Measurements from ENCODE around the gene COL7A1. TPM values are rescaled to one million over a fixed set of nuclear protein-coding genes. Genes with fewer than 3 reads are reported as not detected.

The COL7A1 gene
- total and polyA plus RNA-seq, 2 of the 13 experiments (the other 11 are each of a cell fraction or from before 2014, with no cell fraction given): 2.7 to 11.7 TPM

- no peak for TF ChIP-seq ARID3A (IDR thresholded peaks at IDR 0.05; ENCODE audit: low read depth, low read length)
- TF ChIP-seq ZSCAN20 (CRISPR knock-in tag; IDR thresholded peaks at IDR 0.05; ENCODE audit: borderline replicate concordance): no peak; the same call in 1 of the 2 replicates
- TF ChIP-seq, protein P1, sequence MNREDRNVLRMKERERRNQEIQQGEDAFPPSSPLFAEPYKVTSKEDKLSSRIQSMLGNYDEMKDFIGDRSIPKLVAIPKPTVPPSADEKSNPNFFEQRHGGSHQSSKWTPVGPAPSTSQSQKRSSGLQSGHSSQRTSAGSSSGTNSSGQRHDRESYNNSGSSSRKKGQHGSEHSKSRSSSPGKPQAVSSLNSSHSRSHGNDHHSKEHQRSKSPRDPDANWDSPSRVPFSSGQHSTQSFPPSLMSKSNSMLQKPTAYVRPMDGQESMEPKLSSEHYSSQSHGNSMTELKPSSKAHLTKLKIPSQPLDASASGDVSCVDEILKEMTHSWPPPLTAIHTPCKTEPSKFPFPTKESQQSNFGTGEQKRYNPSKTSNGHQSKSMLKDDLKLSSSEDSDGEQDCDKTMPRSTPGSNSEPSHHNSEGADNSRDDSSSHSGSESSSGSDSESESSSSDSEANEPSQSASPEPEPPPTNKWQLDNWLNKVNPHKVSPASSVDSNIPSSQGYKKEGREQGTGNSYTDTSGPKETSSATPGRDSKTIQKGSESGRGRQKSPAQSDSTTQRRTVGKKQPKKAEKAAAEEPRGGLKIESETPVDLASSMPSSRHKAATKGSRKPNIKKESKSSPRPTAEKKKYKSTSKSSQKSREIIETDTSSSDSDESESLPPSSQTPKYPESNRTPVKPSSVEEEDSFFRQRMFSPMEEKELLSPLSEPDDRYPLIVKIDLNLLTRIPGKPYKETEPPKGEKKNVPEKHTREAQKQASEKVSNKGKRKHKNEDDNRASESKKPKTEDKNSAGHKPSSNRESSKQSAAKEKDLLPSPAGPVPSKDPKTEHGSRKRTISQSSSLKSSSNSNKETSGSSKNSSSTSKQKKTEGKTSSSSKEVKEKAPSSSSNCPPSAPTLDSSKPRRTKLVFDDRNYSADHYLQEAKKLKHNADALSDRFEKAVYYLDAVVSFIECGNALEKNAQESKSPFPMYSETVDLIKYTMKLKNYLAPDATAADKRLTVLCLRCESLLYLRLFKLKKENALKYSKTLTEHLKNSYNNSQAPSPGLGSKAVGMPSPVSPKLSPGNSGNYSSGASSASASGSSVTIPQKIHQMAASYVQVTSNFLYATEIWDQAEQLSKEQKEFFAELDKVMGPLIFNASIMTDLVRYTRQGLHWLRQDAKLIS (CRISPR knock-in tag; IDR thresholded peaks at IDR 0.05): no peak
- TF ChIP-seq MED8 (CRISPR knock-in tag; IDR thresholded peaks at IDR 0.05; ENCODE audit: insufficient replicate concordance): peak; percentile 87
- TF ChIP-seq ZBTB38 (CRISPR knock-in tag; IDR thresholded peaks at IDR 0.05): peak; percentile 90
- no peak for TF ChIP-seq SMAD3 (CRISPR knock-in tag; IDR thresholded peaks at IDR 0.05)
- TF ChIP-seq REXO4 (CRISPR knock-in tag; IDR thresholded peaks at IDR 0.05; ENCODE audit: borderline replicate concordance): no peak
- 0 out of 2 replicates have a peak, but pooled peaks have one; percentile 48 for TF ChIP-seq ZNF251 (CRISPR knock-in tag; IDR thresholded peaks at IDR 0.05)
- no peak for TF ChIP-seq ZNF557 (CRISPR knock-in tag; IDR thresholded peaks at IDR 0.05)
- TF ChIP-seq, protein P2, sequence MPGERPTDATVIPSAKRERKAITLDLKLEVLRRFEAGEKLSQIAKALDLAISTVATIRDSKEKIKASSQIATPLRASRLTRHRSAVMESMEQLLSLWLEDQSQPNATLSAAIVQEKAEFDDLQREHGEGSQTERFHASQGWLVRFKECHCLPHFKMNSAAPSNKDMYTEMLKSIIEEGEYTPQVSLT (CRISPR knock-in tag; IDR thresholded peaks at IDR 0.05; ENCODE audit: borderline replicate concordance, low read depth): no peak
- TF ChIP-seq THAP8 (CRISPR knock-in tag; IDR thresholded peaks at IDR 0.05; ENCODE audit: borderline replicate concordance): no peak
- peak; percentile 86; the same call in 1 of the 2 replicates for TF ChIP-seq NRL (CRISPR knock-in tag; IDR thresholded peaks at IDR 0.05; ENCODE audit: borderline replicate concordance)
- no peak for TF ChIP-seq EZH2 (conservative IDR thresholded peaks at IDR 0.05; ENCODE audit: low read depth, low read length)
- TF ChIP-seq SALL1 (CRISPR knock-in tag; IDR thresholded peaks at IDR 0.05): peak; percentile 93
- no peak for TF ChIP-seq MTF1 (CRISPR knock-in tag; IDR thresholded peaks at IDR 0.05)
- TF ChIP-seq TGIF2 (CRISPR knock-in tag; IDR thresholded peaks at IDR 0.05): no peak
- TF ChIP-seq GZF1 (CRISPR knock-in tag; IDR thresholded peaks at IDR 0.05): 0 out of 2 replicates have a peak, but pooled peaks have one; percentile 74
- TF ChIP-seq YEATS2 (CRISPR knock-in tag; IDR thresholded peaks at IDR 0.05; ENCODE audit: borderline replicate concordance): peak; percentile 79; the same call in 1 of the 2 replicates
- peak; percentile 78 for TF ChIP-seq NR2F6 (IDR thresholded peaks at IDR 0.05)
- TF ChIP-seq NR2F6 (CRISPR knock-in tag; IDR thresholded peaks at IDR 0.05): peak; percentile 86
- TF ChIP-seq IRX3 (CRISPR knock-in tag; IDR thresholded peaks at IDR 0.05; ENCODE audit: borderline replicate concordance, low read depth): no peak
- no peak for TF ChIP-seq ZNF234 (CRISPR knock-in tag; conservative IDR thresholded peaks at IDR 0.05)
- no peak for TF ChIP-seq U2AF2 (IDR thresholded peaks at IDR 0.05; ENCODE audit: low read depth, low read length)
Observed at GRCh38 chr3:48609088-48610005, 14.2 kb upstream of the COL7A1 start, which contains the start of gene UQCRC1 (continued).

Measured in HepG2 (cell line).